ENCODE results near the gene TFPI.
"Not testable (repeated sequence)": the region's sequence is repeated elsewhere in the genome, so short reads cannot be mapped to it uniquely, and the experiment has no call there.

TFPI gene

GRCh38 chr2:187514235-187514829, 39.9 kb downstream of the TFPI start:
- not testable (repeated sequence) for H3K4me3 ChIP-seq (ENCODE audit: low read depth, low read length); H3K27me3 ChIP-seq (ENCODE audit: insufficient read depth, low read length); H3K79me2 ChIP-seq (ENCODE audit: control insufficient read depth, insufficient read depth, low read length, unreplicated experiment); H2AFZ ChIP-seq (ENCODE audit: low read length, unreplicated experiment); H3K27ac ChIP-seq (ENCODE audit: low read depth, low read length); H3K4me1 ChIP-seq (ENCODE audit: control insufficient read depth, insufficient read depth, low read length, unreplicated experiment)
- peaks cover 25% of the 10 kb centered on the region for H3K36me3 ChIP-seq (ENCODE audit: insufficient read depth, low read length)

- H3K79me2 ChIP-seq (ENCODE audit: control insufficient read depth, insufficient read depth, low read length, unreplicated experiment); H3K4me1 ChIP-seq (ENCODE audit: control insufficient read depth, insufficient read depth, low read length, unreplicated experiment); H3K4me3 ChIP-seq (ENCODE audit: low read depth, low read length); H3K27ac ChIP-seq (ENCODE audit: low read depth, low read length); H3K27me3 ChIP-seq (ENCODE audit: insufficient read depth, low read length); H2AFZ ChIP-seq (ENCODE audit: low read length, unreplicated experiment): not testable (repeated sequence)
- H3K36me3 ChIP-seq (ENCODE audit: insufficient read depth, low read length): peaks cover 20% of the 10 kb centered on the region
Measured at GRCh38 chr2:187513460-187514234, 40.6 kb downstream of the TFPI start.

GRCh38 chr2:187511356-187512315, 42.6 kb downstream of the TFPI start:
- Histone ChIP-seq H3K4me3 (ENCODE audit: low read depth, low read length) (no peak overlapping the region), H3K79me2 (ENCODE audit: control insufficient read depth, insufficient read depth, low read length, unreplicated experiment) (peaks cover 3% of the 10 kb centered on the region), H3K27ac (ENCODE audit: low read depth, low read length) (no peak overlapping the region)

GRCh38 chr2:187510419-187511355, 43.5 kb downstream of the TFPI start:
- not testable (repeated sequence) for H3K27ac ChIP-seq (ENCODE audit: low read depth, low read length); H3K36me3 ChIP-seq (ENCODE audit: insufficient read depth, low read length); H2AFZ ChIP-seq (ENCODE audit: low read length, unreplicated experiment); H3K4me1 ChIP-seq (ENCODE audit: control insufficient read depth, insufficient read depth, low read length, unreplicated experiment); H3K79me2 ChIP-seq (ENCODE audit: control insufficient read depth, insufficient read depth, low read length, unreplicated experiment); H3K27me3 ChIP-seq (ENCODE audit: insufficient read depth, low read length); H3K4me3 ChIP-seq (ENCODE audit: low read depth, low read length)

More at GRCh38 chr2:187511356-187512315, 42.6 kb downstream of the TFPI start:
- no peak overlapping the region for H2AFZ ChIP-seq (ENCODE audit: low read length, unreplicated experiment)
- H3K36me3 ChIP-seq (ENCODE audit: insufficient read depth, low read length): peaks cover 6% of the 10 kb centered on the region
- H3K4me1 ChIP-seq (ENCODE audit: control insufficient read depth, insufficient read depth, low read length, unreplicated experiment): no peaks in the 10 kb centered on the region
- no peaks in the 10 kb centered on the region for H3K27me3 ChIP-seq (ENCODE audit: insufficient read depth, low read length)

GRCh38 chr2:187509667-187510417, 44.4 kb downstream of the TFPI start:
- Histone ChIP-seq H3K4me1 (ENCODE audit: control insufficient read depth, insufficient read depth, low read length, unreplicated experiment) (peaks cover 3% of the 10 kb centered on the region), H3K27me3 (ENCODE audit: insufficient read depth, low read length) (no peaks in the 10 kb centered on the region), H3K4me3 (ENCODE audit: low read depth, low read length) (no peak overlapping the region), H3K27ac (ENCODE audit: low read depth, low read length) (no peak overlapping the region), H3K36me3 (ENCODE audit: insufficient read depth, low read length) (peaks cover 6% of the 10 kb centered on the region), H3K79me2 (ENCODE audit: control insufficient read depth, insufficient read depth, low read length, unreplicated experiment) (peaks cover 3% of the 10 kb centered on the region), H2AFZ (ENCODE audit: low read length, unreplicated experiment) (no peak overlapping the region)

- H3K4me1 ChIP-seq (ENCODE audit: control insufficient read depth, insufficient read depth, low read length, unreplicated experiment): peaks cover 32% of the 10 kb centered on the region
- peaks cover 6% of the 10 kb centered on the region; the same call in 1 of the 2 replicates for H3K36me3 ChIP-seq (ENCODE audit: insufficient read depth, low read length)
- peaks cover 3% of the 10 kb centered on the region for H3K79me2 ChIP-seq (ENCODE audit: control insufficient read depth, insufficient read depth, low read length, unreplicated experiment)
- H3K27ac ChIP-seq (ENCODE audit: low read depth, low read length): no peak overlapping the region
- H2AFZ ChIP-seq (ENCODE audit: low read length, unreplicated experiment): no peak overlapping the region
- no peaks in the 10 kb centered on the region for H3K27me3 ChIP-seq (ENCODE audit: insufficient read depth, low read length)
- no peak overlapping the region for H3K4me3 ChIP-seq (ENCODE audit: low read depth, low read length)
Measured at GRCh38 chr2:187506416-187506815, 47.8 kb downstream of the TFPI start.

- H3K4me3 ChIP-seq (ENCODE audit: low read depth, low read length): no peak overlapping the region
- no peaks in the 10 kb centered on the region for H3K27me3 ChIP-seq (ENCODE audit: insufficient read depth, low read length)
- no peak overlapping the region for H3K27ac ChIP-seq (ENCODE audit: low read depth, low read length)
- peaks cover 41% of the 10 kb centered on the region for H3K4me1 ChIP-seq (ENCODE audit: control insufficient read depth, insufficient read depth, low read length, unreplicated experiment)
- no peaks in the 10 kb centered on the region for H3K79me2 ChIP-seq (ENCODE audit: control insufficient read depth, insufficient read depth, low read length, unreplicated experiment)
- no peak overlapping the region for H2AFZ ChIP-seq (ENCODE audit: low read length, unreplicated experiment)
- H3K36me3 ChIP-seq (ENCODE audit: insufficient read depth, low read length): no peaks in the 10 kb centered on the region
Measured at GRCh38 chr2:187505065-187505672, 49.1 kb downstream of the TFPI start.

GRCh38 chr2:187504312-187504921, 49.8 kb downstream of the TFPI start:
- H3K4me1 ChIP-seq (ENCODE audit: control insufficient read depth, insufficient read depth, low read length, unreplicated experiment): peaks cover 41% of the 10 kb centered on the region
- no peaks in the 10 kb centered on the region for H3K27me3 ChIP-seq (ENCODE audit: insufficient read depth, low read length)
- no peak overlapping the region for H2AFZ ChIP-seq (ENCODE audit: low read length, unreplicated experiment)
- H3K36me3 ChIP-seq (ENCODE audit: insufficient read depth, low read length): peaks cover 3% of the 10 kb centered on the region; the same call in 1 of the 2 replicates
- H3K4me3 ChIP-seq (ENCODE audit: low read depth, low read length): no peak overlapping the region
- peak overlapping the region; percentile 7; the same call in 1 of the 2 replicates for H3K27ac ChIP-seq (ENCODE audit: low read depth, low read length)
- peaks cover 3% of the 10 kb centered on the region for H3K79me2 ChIP-seq (ENCODE audit: control insufficient read depth, insufficient read depth, low read length, unreplicated experiment)

- peaks cover 41% of the 10 kb centered on the region for H3K4me1 ChIP-seq (ENCODE audit: control insufficient read depth, insufficient read depth, low read length, unreplicated experiment)
- peaks cover 3% of the 10 kb centered on the region for H3K79me2 ChIP-seq (ENCODE audit: control insufficient read depth, insufficient read depth, low read length, unreplicated experiment)
Measured at GRCh38 chr2:187503700-187504099, 50.5 kb downstream of the TFPI start.

More at GRCh38 chr2:187503700-187504099, 50.5 kb downstream of the TFPI start:
- H3K27me3 ChIP-seq (ENCODE audit: insufficient read depth, low read length): no peaks in the 10 kb centered on the region
- H3K36me3 ChIP-seq (ENCODE audit: insufficient read depth, low read length): peaks cover 4% of the 10 kb centered on the region; the same call in 1 of the 2 replicates
- no peak overlapping the region for H3K27ac ChIP-seq (ENCODE audit: low read depth, low read length)
- no peak overlapping the region for H2AFZ ChIP-seq (ENCODE audit: low read length, unreplicated experiment)
- H3K4me3 ChIP-seq (ENCODE audit: low read depth, low read length): no peak overlapping the region

Measured in ACC112 (cell line).